ENCODE data around the gene NFATC2. TPM values are rescaled to one million over a fixed set of nuclear protein-coding genes. Genes with fewer than 3 reads are reported as not detected.

NFATC2 gene
- total RNA-seq, 1 experiment from 2014 or later = 0.61 TPM

- no peak overlapping the region for H3K4ac ChIP-seq (ENCODE audit: low read depth, low read length)
- peaks cover 3 to 6% of the 10 kb centered on the region in 2 experiments for H3K4me1 Mint-ChIP-seq
- H3K27me3 Mint-ChIP-seq (ENCODE audit: low read depth) = no peaks in the 10 kb centered on the region
These were observed 19.1 kb downstream of the NFATC2 start for GRCh38 chr20:51523276-51524013.

More at GRCh38 chr20:51523276-51524013, 19.1 kb downstream of the NFATC2 start:
- Histone ChIP-seq H4K91ac (ENCODE audit: insufficient read length, low read depth, low read length) (no peak overlapping the region), H3K9me3 (ENCODE audit: control insufficient read depth, low read depth, low read length) (no peaks in the 10 kb centered on the region), H3K23me2 (ENCODE audit: insufficient read length, low read depth, low read length, poor library complexity, severe bottlenecking) (peaks cover 3% of the 10 kb centered on the region), H4K5ac (ENCODE audit: insufficient read length, low read depth, low read length) (no peak overlapping the region), H4K8ac (replicated peaks; ENCODE audit: insufficient read length, low read depth, low read length) (no peak overlapping the region), H3K27ac (ENCODE audit: insufficient read length, low read depth, low read length) (no peak overlapping the region), H2BK12ac (ENCODE audit: insufficient read length, low read depth, low read length) (no peak overlapping the region), H2BK5ac (ENCODE audit: insufficient read length, low read length) (no peak overlapping the region), H2AK5ac (ENCODE audit: insufficient read length, low read length) (no peak overlapping the region), H3K18ac (ENCODE audit: insufficient read length, low read depth, low read length) (peak overlapping the region; percentile 48), H2BK15ac (ENCODE audit: low read depth, low read length) (no peak overlapping the region), H3K23ac (ENCODE audit: insufficient read length, low read depth, low read length) (no peak overlapping the region), H3K4me2 (ENCODE audit: insufficient read depth, insufficient read length, low read length) (no peak overlapping the region), H3T11ph (ENCODE audit: low read length) (no peak overlapping the region), H3K56ac (ENCODE audit: insufficient read length, low read depth, low read length) (no peak overlapping the region), H2BK20ac (ENCODE audit: low read depth, low read length, poor library complexity, severe bottlenecking) (no peak overlapping the region), H3K79me2 (ENCODE audit: insufficient read depth, low read length) (no peaks in the 10 kb centered on the region), H3K4me1 (ENCODE audit: insufficient read depth, low read length) (no peaks in the 10 kb centered on the region), H3K79me1 (ENCODE audit: insufficient read depth, low read depth, low read length, poor library complexity, severe bottlenecking) (no peaks in the 10 kb centered on the region), H3K9ac (ENCODE audit: extremely low read depth, insufficient read length, low read length) (no peak overlapping the region), H3K27me3 (ENCODE audit: insufficient read depth, low read length) (no peaks in the 10 kb centered on the region), H2BK120ac (ENCODE audit: low read depth, low read length, poor library complexity, severe bottlenecking) (no peak overlapping the region), H3K14ac (ENCODE audit: insufficient read depth, low read length) (no peak overlapping the region; the same call in 1 of the 2 replicates), H4K20me1 (ENCODE audit: control insufficient read depth, insufficient read depth, insufficient read length) (no peaks in the 10 kb centered on the region), H2AFZ (ENCODE audit: low read length) (no peak overlapping the region)
- no peak for TF ChIP-seq CTCF (conservative IDR thresholded peaks at IDR 0.05)
- no peak overlapping the region for H3K27ac Mint-ChIP-seq
- H3K36me3 Mint-ChIP-seq (ENCODE audit: insufficient read depth in 1 of 3, low read depth in 3 of 3) = no peaks in the 10 kb centered on the region
- H3K4me3 Mint-ChIP-seq = no peak overlapping the region; a peak in 1 of 5 replicates
- WGBS (ENCODE audit: extremely low coverage, insufficient read length, low lambda C conversion rate) = no CpG with 5 or more reads among the region's 64 CpGs
- DNase-seq = no peak
- no peaks in the 10 kb centered on the region for H3K9me3 Mint-ChIP-seq
